ENCODE measurements around the gene LMF1.

LMF1 gene

GRCh38 chr16:828891-829290, 141.9 kb downstream of the LMF1 start:
- Histone ChIP-seq H3K9me3 (replicated peaks in 1 of 11) (peaks cover 0 to 7% (median 0%) of the 10 kb centered on the region in 11 experiments; a peak in 4 of 22 replicates), H3K27ac (no peak overlapping the region), H3K4me2 (peak overlapping the region in 6 of 11 experiments; percentile 25 to 83 (median 78); a peak in 9 of 22 replicates), H4K20me1 (peaks cover 0 to 9% (median 0%) of the 10 kb centered on the region in 11 experiments; a peak in 1 of 22 replicates), H3K27me3 (peaks cover 0 to 42% (median 0%) of the 10 kb centered on the region in 11 experiments; a peak in 8 of 22 replicates), H3K4me1 (peaks cover 31 to 86% (median 77%) of the 10 kb centered on the region in 10 experiments), H3K9ac (0 out of 22 replicates have a peak overlapping the region, but pooled peaks of 1 of the 11 experiments have one; percentile 5), H3K4me3 (no peak overlapping the region), H3K36me3 (no peaks in the 10 kb centered on the region)
- no peak for TF ChIP-seq Cebpa-rat (IDR thresholded peaks at IDR 0.05)

GRCh38 chr16:827513-827912, 143.3 kb downstream of the LMF1 start:
- peaks cover 0 to 43% (median 0%) of the 10 kb centered on the region in 11 experiments; a peak in 8 of 22 replicates for H3K27me3 ChIP-seq
- no peak for TF ChIP-seq Cebpa-rat (IDR thresholded peaks at IDR 0.05)

GRCh38 chr16:825341-826061, 145.3 kb downstream of the LMF1 start:
- Histone ChIP-seq H3K4me1 (peaks cover 15 to 87% (median 71%) of the 10 kb centered on the region in 10 experiments), H4K20me1 (peaks cover 0 to 9% (median 0%) of the 10 kb centered on the region in 11 experiments; a peak in 1 of 22 replicates), H3K4me3 (peak overlapping the region; percentile 6 to 53 (median 20); a peak in 13 of 20 replicates), H3K27me3 (peaks cover 0 to 45% (median 0%) of the 10 kb centered on the region in 11 experiments; a peak in 8 of 22 replicates), H3K4me2 (peak overlapping the region; percentile 68 to 94 (median 80)), H3K9ac (peak overlapping the region in 10 of 11 experiments; percentile 6 to 63 (median 25); a peak in 16 of 22 replicates), H3K36me3 (no peaks in the 10 kb centered on the region), H3K27ac (peak overlapping the region in 6 of 11 experiments; percentile 30 to 76 (median 63); a peak in 11 of 22 replicates), H3K9me3 (replicated peaks in 1 of 11) (peaks cover 0 to 14% (median 0%) of the 10 kb centered on the region in 11 experiments; a peak in 7 of 22 replicates)
- no peak for TF ChIP-seq Cebpa-rat (IDR thresholded peaks at IDR 0.05)

More at GRCh38 chr16:827513-827912, 143.3 kb downstream of the LMF1 start:
- Histone ChIP-seq H3K9ac (no peak overlapping the region), H3K36me3 (no peaks in the 10 kb centered on the region), H3K9me3 (replicated peaks in 1 of 11) (peaks cover 0 to 14% (median 0%) of the 10 kb centered on the region in 11 experiments; a peak in 7 of 22 replicates), H3K4me1 (peaks cover 31 to 86% (median 77%) of the 10 kb centered on the region in 10 experiments), H4K20me1 (peaks cover 0 to 9% (median 0%) of the 10 kb centered on the region in 11 experiments; a peak in 1 of 22 replicates), H3K27ac (peak overlapping the region in 3 of 11 experiments; percentile 48 to 68 (median 49); a peak in 4 of 22 replicates), H3K4me2 (peak overlapping the region in 9 of 11 experiments; percentile 34 to 83 (median 76); a peak in 16 of 22 replicates), H3K4me3 (no peak overlapping the region)

- H3K9ac ChIP-seq: peak overlapping the region in 7 of 11 experiments; percentile 21 to 63 (median 53); a peak in 5 of 22 replicates
- no peaks in the 10 kb centered on the region for H3K36me3 ChIP-seq
- H4K20me1 ChIP-seq: peaks cover 0 to 9% (median 0%) of the 10 kb centered on the region in 11 experiments; a peak in 4 of 22 replicates
- H3K4me2 ChIP-seq: peak overlapping the region; percentile 68 to 94 (median 80); a peak in 18 of 22 replicates
- no peak overlapping the region; a peak in 1 of 20 replicates for H3K4me3 ChIP-seq
- H3K4me1 ChIP-seq: peaks cover 12 to 87% (median 71%) of the 10 kb centered on the region in 10 experiments
- peak overlapping the region in 4 of 11 experiments; percentile 61 to 76 (median 68); a peak in 6 of 22 replicates for H3K27ac ChIP-seq
- peaks cover 0 to 14% (median 0%) of the 10 kb centered on the region in 11 experiments; a peak in 7 of 22 replicates for H3K9me3 ChIP-seq (replicated peaks in 1 of 11)
- peaks cover 0 to 48% (median 0%) of the 10 kb centered on the region in 11 experiments; a peak in 8 of 22 replicates for H3K27me3 ChIP-seq
- TF ChIP-seq Cebpa-rat (IDR thresholded peaks at IDR 0.05): no peak
Observed at GRCh38 chr16:824601-825000, 146.2 kb downstream of the LMF1 start.

GRCh38 chr16:824194-824593, 146.6 kb downstream of the LMF1 start:
- Histone ChIP-seq H3K27ac (0 out of 22 replicates have a peak overlapping the region, but pooled peaks of 1 of the 11 experiments have one; percentile 76), H3K27me3 (peaks cover 0 to 52% (median 0%) of the 10 kb centered on the region in 11 experiments; a peak in 8 of 22 replicates), H3K4me1 (peaks cover 12 to 88% (median 72%) of the 10 kb centered on the region in 10 experiments), H3K4me3 (no peak overlapping the region), H3K9ac (no peak overlapping the region), H3K4me2 (peak overlapping the region in 8 of 11 experiments; percentile 68 to 94 (median 78); a peak in 10 of 22 replicates), H4K20me1 (peaks cover 0 to 9% (median 0%) of the 10 kb centered on the region in 11 experiments; a peak in 4 of 22 replicates), H3K9me3 (replicated peaks in 1 of 11) (peaks cover 0 to 14% (median 0%) of the 10 kb centered on the region in 11 experiments; a peak in 7 of 22 replicates), H3K36me3 (no peaks in the 10 kb centered on the region)
- TF ChIP-seq Cebpa-rat (IDR thresholded peaks at IDR 0.05): no peak

GRCh38 chr16:822909-823297, 147.9 kb downstream of the LMF1 start:
- Histone ChIP-seq H3K36me3 (no peaks in the 10 kb centered on the region), H3K27ac (no peak overlapping the region), H3K4me3 (no peak overlapping the region), H3K27me3 (peaks cover 0 to 56% (median 0%) of the 10 kb centered on the region in 11 experiments; a peak in 8 of 22 replicates), H3K9ac (no peak overlapping the region), H3K4me2 (peak overlapping the region in 3 of 11 experiments; percentile 15 to 24 (median 21); a peak in 4 of 22 replicates), H3K4me1 (peaks cover 12 to 84% (median 63%) of the 10 kb centered on the region in 10 experiments), H3K9me3 (replicated peaks in 1 of 11) (peaks cover 0 to 22% (median 10%) of the 10 kb centered on the region in 11 experiments; a peak in 16 of 22 replicates), H4K20me1 (peaks cover 0 to 9% (median 0%) of the 10 kb centered on the region in 11 experiments; a peak in 4 of 22 replicates)
- TF ChIP-seq Cebpa-rat (IDR thresholded peaks at IDR 0.05): no peak

GRCh38 chr16:822174-822908, 148.4 kb downstream of the LMF1 start:
- H3K9ac ChIP-seq: no peak overlapping the region
- H3K4me1 ChIP-seq: peaks cover 12 to 84% (median 60%) of the 10 kb centered on the region in 10 experiments
- peaks cover 0 to 9% (median 0%) of the 10 kb centered on the region in 11 experiments; a peak in 4 of 22 replicates for H4K20me1 ChIP-seq
- peaks cover 0 to 27% (median 12%) of the 10 kb centered on the region in 11 experiments; a peak in 17 of 22 replicates for H3K9me3 ChIP-seq (replicated peaks in 1 of 11)
- no peak for TF ChIP-seq Cebpa-rat (IDR thresholded peaks at IDR 0.05)
- H3K27me3 ChIP-seq: peaks cover 0 to 58% (median 0%) of the 10 kb centered on the region in 11 experiments; a peak in 8 of 22 replicates
- no peaks in the 10 kb centered on the region for H3K36me3 ChIP-seq
- no peak overlapping the region for H3K4me3 ChIP-seq
- no peak overlapping the region for H3K27ac ChIP-seq
- peak overlapping the region in 4 of 11 experiments; percentile 15 to 24 (median 20); a peak in 5 of 22 replicates for H3K4me2 ChIP-seq

GRCh38 chr16:821751-822150, 149.0 kb downstream of the LMF1 start:
- Histone ChIP-seq H3K36me3 (no peaks in the 10 kb centered on the region), H4K20me1 (peaks cover 0 to 9% (median 0%) of the 10 kb centered on the region in 11 experiments; a peak in 4 of 22 replicates), H3K4me1 (peaks cover 12 to 84% (median 60%) of the 10 kb centered on the region in 10 experiments), H3K4me3 (no peak overlapping the region), H3K9me3 (replicated peaks in 1 of 11) (peaks cover 0 to 33% (median 15%) of the 10 kb centered on the region in 11 experiments; a peak in 17 of 22 replicates), H3K4me2 (peak overlapping the region in 3 of 11 experiments; percentile 21 to 88 (median 82); a peak in 3 of 22 replicates), H3K27me3 (peaks cover 0 to 54% (median 0%) of the 10 kb centered on the region in 11 experiments; a peak in 8 of 22 replicates), H3K27ac (no peak overlapping the region), H3K9ac (no peak overlapping the region)
- TF ChIP-seq Cebpa-rat (IDR thresholded peaks at IDR 0.05): no peak
